Right atrium auricular region (tissue), 2 donors: ENCODE measurements around the gene ENTREP1. TPM values are rescaled to one million over a fixed set of nuclear protein-coding genes. Genes with fewer than 3 reads are reported as not detected.
"Not testable (repeated sequence)": the region's sequence is repeated elsewhere in the genome, so short reads cannot be mapped to it uniquely, and the experiment has no call there.

Source experiments
- DNase-seq: peaks from one replicate; pipeline ENCODE4 v3.0.0-alpha.2; 2019; ENCODE audit warnings: low spot score
- H3K27ac ChIP-seq, 2 donors: fragments of 200-600 bp; sonication (generic); 1 replicate in 1 of 2; 2 replicates in 1 of 2; pipeline ENCODE4 v1.5.1; 2016 to 2019
- H3K27me3 ChIP-seq, 2 donors: fragments of 200-600 bp; sonication (generic); one replicate each; pipeline versions ENCODE4 v1.5.1 to v1.6.0; 2017 to 2019
- H3K36me3 ChIP-seq: fragments of 200-600 bp; sonication (generic); one replicate; pipeline ENCODE4 v1.5.1; 2016
- H3K4me1 ChIP-seq, 2 donors: fragments of 200-600 bp; sonication (generic); one replicate each; pipeline versions ENCODE4 v1.5.1 to v1.6.0; 2017 to 2019
- H3K4me3 ChIP-seq, 2 donors: fragments of 200-600 bp; sonication (generic); 1 replicate in 1 of 2; 2 replicates in 1 of 2; pipeline ENCODE4 v1.5.1; 2017 to 2019; ENCODE audit warnings: mild to moderate bottlenecking in 1 of 2, moderate library complexity in 1 of 2
- H3K9me3 ChIP-seq, 2 donors: fragments of 200-600 bp; sonication (generic); one replicate each; pipeline ENCODE4 v1.5.1; 2019
- CTCF ChIP-seq, 2 donors: fragments of 200-600 bp; sonication (generic); IDR thresholded peaks; one replicate each; pipeline ENCODE4 v1.5.1; 2019; ENCODE audit warnings: antibody characterized with exemption in 2 of 2
- total RNA-seq, 2 donors: library from RNA; depleted of rRNA; stranded (reverse); fragments of >200 nt; gene quantifications; one replicate each; pipeline ENCODE4 v1.1.0, GENCODE V29; 2016

Gene ENTREP1
- total RNA-seq, 2 donors from 2014 or later = 12.1 to 16.2 TPM

GRCh38 chr9:69433968-69434367 is 109.0 kb downstream of the ENTREP1 start:
- DNase-seq = no peak
- Histone ChIP-seq H3K4me3 (no peak overlapping the region), H3K9me3 (no peaks in the 10 kb centered on the region), H3K4me1 (no peaks in the 10 kb centered on the region), H3K27ac (no peak overlapping the region), H3K27me3 (no peaks in the 10 kb centered on the region), H3K36me3 (no peaks in the 10 kb centered on the region)
- no peak for TF ChIP-seq CTCF (IDR thresholded peaks at IDR 0.05)

GRCh38 chr9:69439654-69440053 is 114.6 kb downstream of the ENTREP1 start:
- not testable (repeated sequence) for H3K27me3 ChIP-seq, H3K36me3 ChIP-seq, H3K27ac ChIP-seq, H3K9me3 ChIP-seq, H3K4me1 ChIP-seq, H3K4me3 ChIP-seq, DNase-seq

- not testable (repeated sequence) for H3K9me3 ChIP-seq, H3K4me1 ChIP-seq, H3K4me3 ChIP-seq, H3K27ac ChIP-seq, DNase-seq, H3K36me3 ChIP-seq, H3K27me3 ChIP-seq
These were observed 115.4 kb downstream of the ENTREP1 start for GRCh38 chr9:69440254-69440955.

Other genes with a start within 250 kb of the ENTREP1 start
- 10 to 100 TPM; 46.3 to 51.7 TPM for gene TJP2, start 150.9 kb upstream of the ENTREP1 start, total RNA-seq